A549 (cell line): ENCODE measurements around the gene CNTFR. TPM values are rescaled to one million over a fixed set of nuclear protein-coding genes. Genes with fewer than 3 reads are reported as not detected.

ENCODE experiments used
- ATAC-seq, 2 experiments: fragments of 200-7000 bp in 1 of 2; fragments of >200 bp in 1 of 2; cut with Nextera tagmentation in 1 of 2; cut with Tn5 transposase in 1 of 2; 3 replicates each; pipeline versions ENCODE4 v1.8.0 to v1.9.1; 2018 to 2020; ENCODE audit warnings: mild to moderate bottlenecking in 1 of 2, moderate library complexity in 1 of 2
- CTCF ChIA-PET: fragments of 300-600 bp; sonication (Branson Sonifier 250); formaldehyde crosslinking; extraction: SDS; loops from one replicate; lab custom pipeline; 2021; ENCODE audit warnings: antibody characterized with exemption, inconsistent platforms; lab: Yijun Ruan, JAX
- POLR2A ChIA-PET: fragments of 350-600 bp; formaldehyde crosslinking; extraction: SDS; loops from one replicate; lab custom pipeline; 2021; ENCODE audit warnings: antibody characterized with exemption, inconsistent platforms; lab: Yijun Ruan, JAX
- DNase-seq, 2 experiments: peaks; one replicate each; pipeline versions ENCODE4 v3.0.0 to v3.0.0-alpha.2; 2011 to 2016; ENCODE audit warnings: low read depth in 1 of 2, low spot score in 1 of 2
- FAIRE-seq: peaks from 2 replicates; lab custom pipeline; 2011; peaks lifted over from hg19 to GRCh38; lab: Jason Lieb, UNC
- H3K27ac ChIP-seq, 2 experiments: fragments of >200 bp; sonication (Bioruptor Twin); formaldehyde crosslinking; 3 replicates each; pipeline ENCODE4 v1.5.1; 2016 to 2017
- H3K4me1 ChIP-seq: fragments of >200 bp; sonication (Bioruptor Twin); formaldehyde crosslinking; 3 replicates; pipeline ENCODE4 v1.6.1; 2016
- H3K4me2 ChIP-seq: fragments of >200 bp; sonication (Bioruptor Twin); formaldehyde crosslinking; 3 replicates; pipeline ENCODE4 v1.6.1; 2016
- H3K4me3 ChIP-seq: fragments of >200 bp; sonication (Bioruptor Twin); formaldehyde crosslinking; 3 replicates; pipeline ENCODE4 v1.5.1; 2016
- H3K9me3 ChIP-seq: fragments of >200 bp; sonication (Bioruptor Twin); formaldehyde crosslinking; 3 replicates; pipeline ENCODE4 v1.6.1; 2016
- BHLHE40 ChIP-seq: IDR thresholded peaks from 2 replicates; pipeline ENCODE4 v1.6.1; 2012; ENCODE audit warnings: low read depth, low read length, inconsistent platforms
- CBX8 ChIP-seq: fragments of 200-600 bp; sonication (generic); IDR thresholded peaks from 2 replicates; pipeline ENCODE4 v1.6.1; 2016
- CEBPB ChIP-seq, 2 experiments: fragments of >200 bp in 1 of 2; sonication (Bioruptor Twin) in 1 of 2; formaldehyde crosslinking in 1 of 2; IDR thresholded peaks; 2 replicates each; pipeline ENCODE4 v1.6.1; 2012 to 2016
- EHF ChIP-seq: fragments of 250-450 bp; sonication (Bioruptor Pico); IDR thresholded peaks from 2 replicates; pipeline ENCODE4 v1.5.0; 2020; ENCODE audit warnings: mild to moderate bottlenecking
- FOSB ChIP-seq: fragments of 250-450 bp; sonication (Bioruptor Pico); IDR thresholded peaks from 2 replicates; pipeline ENCODE4 v1.5.0; 2020; ENCODE audit warnings: mild to moderate bottlenecking, moderate library complexity
- GATA3 ChIP-seq: IDR thresholded peaks from 2 replicates; pipeline ENCODE4 v1.6.1; 2012; ENCODE audit warnings: borderline replicate concordance
- HEYL ChIP-seq: fragments of 250-450 bp; sonication (Bioruptor Pico); IDR thresholded peaks from 2 replicates; pipeline ENCODE4 v1.8.0; 2021; ENCODE audit warnings: mild to moderate bottlenecking, moderate library complexity
- HMGXB4 ChIP-seq: fragments of 250-450 bp; sonication (Bioruptor Pico); IDR thresholded peaks from 2 replicates; pipeline ENCODE4 v1.5.0; 2021; ENCODE audit warnings: mild to moderate bottlenecking, moderate library complexity, borderline replicate concordance
- HOXB13 ChIP-seq: fragments of 250-450 bp; sonication (Bioruptor Pico); IDR thresholded peaks from 2 replicates; pipeline ENCODE4 v1.5.0; 2020; ENCODE audit warnings: low read depth, mild to moderate bottlenecking, moderate library complexity
- JUN ChIP-seq, 2 experiments: fragments of >200 bp; sonication (Bioruptor Twin); formaldehyde crosslinking; IDR thresholded peaks; 2 replicates in 1 of 2; 3 replicates in 1 of 2; pipeline ENCODE4 v1.6.1; 2016 to 2017
- MAFK ChIP-seq: fragments of 450-650 bp; IDR thresholded peaks from 2 replicates; pipeline ENCODE4 v1.6.1; 2014; ENCODE audit not compliant: partially characterized antibody
- MAX ChIP-seq: IDR thresholded peaks from 2 replicates; pipeline ENCODE4 v1.6.1; 2012
- MAZ ChIP-seq: fragments of 150-350 bp; IDR thresholded peaks from 2 replicates; pipeline ENCODE4 v1.6.1; 2014; ENCODE audit warnings: antibody characterized with exemption, low read depth, low read length, borderline replicate concordance
- MYC ChIP-seq: IDR thresholded peaks from 2 replicates; pipeline ENCODE4 v1.6.1; 2012; ENCODE audit warnings: mild to moderate bottlenecking, inconsistent platforms, low read length, improper control_type of control experiment, borderline replicate concordance
- NFE2L2 ChIP-seq: fragments of 150-350 bp; conservative IDR thresholded peaks from 2 replicates; pipeline ENCODE4 v1.6.1; 2014; ENCODE audit warnings: low read length
- NPAS2 ChIP-seq: fragments of 250-450 bp; sonication (Bioruptor Pico); IDR thresholded peaks from 2 replicates; pipeline ENCODE4 v1.8.0; 2022; ENCODE audit warnings: mild to moderate bottlenecking, moderate library complexity, borderline replicate concordance
- NR3C1 ChIP-seq: fragments of >200 bp; sonication (Bioruptor Twin); formaldehyde crosslinking; IDR thresholded peaks from 3 replicates; pipeline ENCODE4 v1.6.1; 2017
- PHF8 ChIP-seq: fragments of 200-600 bp; sonication (generic); IDR thresholded peaks from 2 replicates; pipeline ENCODE4 v1.6.1; 2016; ENCODE audit warnings: low read depth, mild to moderate bottlenecking, antibody characterized with exemption, moderate library complexity, borderline replicate concordance
- POLR2A ChIP-seq: IDR thresholded peaks from 2 replicates; pipeline ENCODE4 v1.6.1; 2012; ENCODE audit warnings: mild to moderate bottlenecking, low read length
- POLR2AphosphoS2 ChIP-seq: conservative IDR thresholded peaks from 2 replicates; pipeline ENCODE4 v1.6.1; 2012; ENCODE audit warnings: low read length, improper control_type of control experiment, inconsistent platforms
- RCOR1 ChIP-seq: fragments of 150-350 bp; IDR thresholded peaks from 2 replicates; pipeline ENCODE4 v1.6.1; 2014; ENCODE audit warnings: antibody characterized with exemption, low read length, low read depth
- RFX5 ChIP-seq: fragments of 450-650 bp; IDR thresholded peaks from 2 replicates; pipeline ENCODE4 v1.7.1; 2014; ENCODE audit warnings: antibody characterized with exemption, mild to moderate bottlenecking, moderate library complexity
- TP53 ChIP-seq: fragments of 250-450 bp; sonication (Bioruptor Pico); IDR thresholded peaks from 2 replicates; pipeline ENCODE4 v1.5.0; 2021; ENCODE audit warnings: mild to moderate bottlenecking, moderate library complexity
- WGBS: methylation state at CpG from one replicate; pipeline ENCODE4 v1.1.6; 2017; ENCODE audit errors: missing lambda C conversion rate; 5-methylcytosine and 5-hydroxymethylcytosine counted together
- polyA plus RNA-seq, 4 experiments: library from polyadenylated mRNA; depleted of rRNA in 3 of 4; stranded (reverse); fragments of >200 nt; fragmentation: RNase III in 1 of 4; extraction: RNeasy Plus Mini Kit Qiagen cat#74134 plus additional on column Dnase treatment in 1 of 4; gene quantifications; 2 replicates in 3 of 4; 3 replicates in 1 of 4; pipeline ENCODE4 v1.2.3, GENCODE V29; 2011 to 2017
- TF ChIP-seq, protein P1 (sequence below): fragments of >200 bp; sonication (Bioruptor Twin); formaldehyde crosslinking; IDR thresholded peaks from 2 replicates; pipeline ENCODE4 v1.6.1; 2016
- TF ChIP-seq, protein P2 (sequence below): fragments of 200-600 bp; sonication (generic); IDR thresholded peaks from 2 replicates; pipeline ENCODE4 v1.6.1; 2016; ENCODE audit warnings: antibody characterized with exemption, mild to moderate bottlenecking, moderate library complexity
- TF ChIP-seq, protein P3 (sequence below): fragments of >200 bp; sonication (Bioruptor Twin); formaldehyde crosslinking; IDR thresholded peaks from 3 replicates; pipeline ENCODE4 v1.6.1; 2016
- TF ChIP-seq, protein P4 (sequence below): IDR thresholded peaks from 2 replicates; pipeline ENCODE4 v1.6.1; 2012; ENCODE audit warnings: low read depth, borderline replicate concordance

CNTFR gene
- polyA plus RNA-seq, 2 of the 4 experiments (the other 2 are of a cell fraction): 0.09 TPM; not detected in 1

DNA sequence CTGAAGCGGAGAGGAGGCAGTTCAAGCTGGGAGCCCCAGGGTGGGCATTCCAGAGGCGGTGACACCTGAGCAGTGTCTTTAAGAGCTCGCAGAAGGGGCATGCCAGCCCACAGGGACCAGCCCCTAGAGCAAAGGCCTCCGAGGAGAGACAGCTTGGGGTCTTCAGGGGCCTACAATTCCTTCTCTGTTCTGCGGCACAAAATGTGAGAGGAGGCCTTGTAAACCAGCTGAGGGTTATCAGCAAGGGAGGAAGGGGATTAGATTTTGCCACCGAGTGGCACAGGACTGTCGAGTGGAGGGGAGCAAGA, 48.6 kb upstream of the CNTFR start:
- Histone ChIP-seq H3K4me2 (peak overlapping the region; percentile 93), H3K27ac (peak overlapping the region; percentile 88 to 95), H3K4me1 (peaks cover 26% of the 10 kb centered on the region; the same call in 2 of the 3 replicates), H3K9me3 (no peaks in the 10 kb centered on the region), H3K4me3 (peak overlapping the region; percentile 73)
- no peak for DNase-seq
- FAIRE-seq: no peak
- POLR2A ChIA-PET: interaction anchor here (0.9 to 2.3 kb wide), 6 partner anchors 9 to 441 kb away, joined by 3 to 17 read pairs (median 6); partner anchors contain the start of genes DCTN3, FANCG, GALT and IL11RA
- 0 out of 6 replicates have a peak, but pooled peaks of 1 of the 2 experiments have one; percentile 1 for ATAC-seq
- CTCF ChIA-PET: interaction anchor here (1.2 to 22.6 kb wide), 8 partner anchors 9 to 138 kb away, joined by 3 to 429 read pairs (median 56); partner anchors contain the start of genes ARID3C, CCL27, DCTN3 and GALT
- WGBS: 35% methylated on average over 7 of the region's 7 CpGs
- TF ChIP-seq MAZ: no peak
- TF ChIP-seq CBX8: no peak
- TF ChIP-seq GATA3: no peak
- TF ChIP-seq FOSB (CRISPR knock-in tag): no peak
- TF ChIP-seq HMGXB4 (CRISPR knock-in tag): no peak
- TF ChIP-seq, protein P1, sequence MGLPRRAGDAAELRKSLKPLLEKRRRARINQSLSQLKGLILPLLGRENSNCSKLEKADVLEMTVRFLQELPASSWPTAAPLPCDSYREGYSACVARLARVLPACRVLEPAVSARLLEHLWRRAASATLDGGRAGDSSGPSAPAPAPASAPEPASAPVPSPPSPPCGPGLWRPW: no peak
- no peak for TF ChIP-seq EHF (CRISPR knock-in tag)
- no peak for TF ChIP-seq POLR2AphosphoS2
- no peak for TF ChIP-seq HEYL (CRISPR knock-in tag)
- TF ChIP-seq NR3C1: no peak
- TF ChIP-seq CEBPB (IDR thresholded peaks at IDR 0.05): no peak
- TF ChIP-seq RCOR1: no peak
- no peak for TF ChIP-seq JUN (IDR thresholded peaks at IDR 0.05)
- TF ChIP-seq RFX5: no peak
- no peak for TF ChIP-seq NPAS2
- TF ChIP-seq, protein P2, sequence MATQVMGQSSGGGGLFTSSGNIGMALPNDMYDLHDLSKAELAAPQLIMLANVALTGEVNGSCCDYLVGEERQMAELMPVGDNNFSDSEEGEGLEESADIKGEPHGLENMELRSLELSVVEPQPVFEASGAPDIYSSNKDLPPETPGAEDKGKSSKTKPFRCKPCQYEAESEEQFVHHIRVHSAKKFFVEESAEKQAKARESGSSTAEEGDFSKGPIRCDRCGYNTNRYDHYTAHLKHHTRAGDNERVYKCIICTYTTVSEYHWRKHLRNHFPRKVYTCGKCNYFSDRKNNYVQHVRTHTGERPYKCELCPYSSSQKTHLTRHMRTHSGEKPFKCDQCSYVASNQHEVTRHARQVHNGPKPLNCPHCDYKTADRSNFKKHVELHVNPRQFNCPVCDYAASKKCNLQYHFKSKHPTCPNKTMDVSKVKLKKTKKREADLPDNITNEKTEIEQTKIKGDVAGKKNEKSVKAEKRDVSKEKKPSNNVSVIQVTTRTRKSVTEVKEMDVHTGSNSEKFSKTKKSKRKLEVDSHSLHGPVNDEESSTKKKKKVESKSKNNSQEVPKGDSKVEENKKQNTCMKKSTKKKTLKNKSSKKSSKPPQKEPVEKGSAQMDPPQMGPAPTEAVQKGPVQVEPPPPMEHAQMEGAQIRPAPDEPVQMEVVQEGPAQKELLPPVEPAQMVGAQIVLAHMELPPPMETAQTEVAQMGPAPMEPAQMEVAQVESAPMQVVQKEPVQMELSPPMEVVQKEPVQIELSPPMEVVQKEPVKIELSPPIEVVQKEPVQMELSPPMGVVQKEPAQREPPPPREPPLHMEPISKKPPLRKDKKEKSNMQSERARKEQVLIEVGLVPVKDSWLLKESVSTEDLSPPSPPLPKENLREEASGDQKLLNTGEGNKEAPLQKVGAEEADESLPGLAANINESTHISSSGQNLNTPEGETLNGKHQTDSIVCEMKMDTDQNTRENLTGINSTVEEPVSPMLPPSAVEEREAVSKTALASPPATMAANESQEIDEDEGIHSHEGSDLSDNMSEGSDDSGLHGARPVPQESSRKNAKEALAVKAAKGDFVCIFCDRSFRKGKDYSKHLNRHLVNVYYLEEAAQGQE: no peak
- no peak for TF ChIP-seq PHF8

DNA sequence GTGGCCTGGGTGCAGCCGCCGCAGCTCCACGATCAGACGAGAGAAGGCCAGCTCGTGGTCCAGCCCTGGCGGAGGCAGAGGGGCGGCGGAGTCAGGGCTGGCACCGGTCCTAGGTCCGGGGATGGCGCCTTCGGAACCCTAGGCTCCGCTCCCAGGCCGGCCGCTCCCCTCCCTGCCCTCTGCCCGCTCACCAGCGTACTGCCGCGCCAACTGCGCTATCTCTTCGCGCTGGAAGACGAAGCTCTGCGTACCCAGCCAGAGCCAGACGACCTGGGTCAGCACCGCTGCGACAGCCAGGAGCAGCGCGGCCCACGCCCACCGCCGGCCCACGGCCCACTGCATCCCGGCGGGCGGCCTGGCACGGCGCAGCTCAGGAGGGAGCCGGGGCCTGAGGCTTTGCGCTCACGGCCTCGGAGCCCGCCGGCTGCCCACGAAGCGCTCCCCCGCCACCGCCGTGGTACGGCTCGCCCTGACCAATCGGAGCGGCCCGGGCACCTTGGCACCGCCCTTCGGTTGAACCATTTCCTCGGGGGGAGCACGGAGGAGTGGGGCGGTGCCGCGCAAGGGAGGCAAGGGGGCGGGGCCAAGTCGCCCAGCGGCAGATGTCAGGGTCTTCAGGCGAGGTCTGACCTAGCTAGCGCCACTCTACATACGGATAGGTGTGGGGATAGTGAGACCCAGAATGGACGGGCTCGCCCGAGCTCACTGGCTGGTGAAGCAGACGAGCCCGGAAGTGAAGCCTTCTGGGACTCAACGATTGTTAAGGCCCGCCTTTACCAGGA, 48.0 kb upstream of the CNTFR start, which contains the start of gene SIGMAR1:
Gene SIGMAR1 (minus strand): TSS at position 432 of the 782 bp plus-strand sequence. CDS start 90 bp downstream, at position 342.
- DNase-seq (peak; percentile 87 to 93), FAIRE-seq (no peak), ATAC-seq (peak; percentile 87 to 92)
- 0% methylated on average over 18 of the region's 74 CpGs for WGBS
- Histone ChIP-seq H3K4me1 (peaks cover 26% of the 10 kb centered on the region; the same call in 2 of the 3 replicates), H3K4me2 (peak within 1 kb of the TSS; percentile 93), H3K9me3 (no peaks in the 10 kb centered on the region), H3K4me3 (peak within 1 kb of the TSS; percentile 73), H3K27ac (peak within 1 kb of the TSS; percentile 88 to 95)
- POLR2A ChIA-PET: interaction anchor here (0.6 to 2.3 kb wide), 9 partner anchors 8 to 442 kb away, joined by 3 to 17 read pairs (median 5); partner anchors contain the start of genes ARID3C, DCTN3, FANCG and GALT
- CTCF ChIA-PET: interaction anchor here (1.2 to 22.6 kb wide), 8 partner anchors 8 to 138 kb away, joined by 3 to 429 read pairs (median 56); partner anchors contain the start of genes ARID3C, CCL27, DCTN3 and GALT
- TF ChIP-seq MAX: peak; percentile 99
- no peak for TF ChIP-seq BHLHE40
- TF ChIP-seq JUN (IDR thresholded peaks at IDR 0.05): peak in 1 of 2 experiments; percentile 87; a peak in 2 of 5 replicates
- TF ChIP-seq GATA3: peak; percentile 58; the same call in 1 of the 2 replicates
- TF ChIP-seq POLR2A: peak; percentile 89
- peak; percentile 50; the same call in 1 of the 2 replicates for TF ChIP-seq HOXB13 (CRISPR knock-in tag)
- no peak for TF ChIP-seq MAFK
- TF ChIP-seq, protein P3, sequence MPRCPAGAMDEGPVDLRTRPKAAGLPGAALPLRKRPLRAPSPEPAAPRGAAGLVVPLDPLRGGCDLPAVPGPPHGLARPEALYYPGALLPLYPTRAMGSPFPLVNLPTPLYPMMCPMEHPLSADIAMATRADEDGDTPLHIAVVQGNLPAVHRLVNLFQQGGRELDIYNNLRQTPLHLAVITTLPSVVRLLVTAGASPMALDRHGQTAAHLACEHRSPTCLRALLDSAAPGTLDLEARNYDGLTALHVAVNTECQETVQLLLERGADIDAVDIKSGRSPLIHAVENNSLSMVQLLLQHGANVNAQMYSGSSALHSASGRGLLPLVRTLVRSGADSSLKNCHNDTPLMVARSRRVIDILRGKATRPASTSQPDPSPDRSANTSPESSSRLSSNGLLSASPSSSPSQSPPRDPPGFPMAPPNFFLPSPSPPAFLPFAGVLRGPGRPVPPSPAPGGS: peak; percentile 73; the same call in 1 of the 3 replicates
- TF ChIP-seq TP53: 0 out of 2 replicates have a peak, but pooled peaks have one; percentile 0
- TF ChIP-seq PHF8: peak; percentile 56; the same call in 1 of the 2 replicates
- no peak for TF ChIP-seq MAZ
- TF ChIP-seq, protein P4, sequence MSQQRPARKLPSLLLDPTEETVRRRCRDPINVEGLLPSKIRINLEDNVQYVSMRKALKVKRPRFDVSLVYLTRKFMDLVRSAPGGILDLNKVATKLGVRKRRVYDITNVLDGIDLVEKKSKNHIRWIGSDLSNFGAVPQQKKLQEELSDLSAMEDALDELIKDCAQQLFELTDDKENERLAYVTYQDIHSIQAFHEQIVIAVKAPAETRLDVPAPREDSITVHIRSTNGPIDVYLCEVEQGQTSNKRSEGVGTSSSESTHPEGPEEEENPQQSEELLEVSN: peak; percentile 88
- no peak for TF ChIP-seq NFE2L2
- TF ChIP-seq MYC: 0 out of 2 replicates have a peak, but pooled peaks have one; percentile 65
